GM21717 (cell line): ENCODE data around the gene PLEKHG2.

Source experiments
- ATAC-seq: cut with Tn5 transposase; IDR thresholded peaks from one replicate; pipeline ENCODE4 v1.9.1; 2021; ENCODE audit warnings: mild to moderate bottlenecking, moderate library complexity; ENCODE audit not compliant: unreplicated experiment

PLEKHG2 gene

DNA sequence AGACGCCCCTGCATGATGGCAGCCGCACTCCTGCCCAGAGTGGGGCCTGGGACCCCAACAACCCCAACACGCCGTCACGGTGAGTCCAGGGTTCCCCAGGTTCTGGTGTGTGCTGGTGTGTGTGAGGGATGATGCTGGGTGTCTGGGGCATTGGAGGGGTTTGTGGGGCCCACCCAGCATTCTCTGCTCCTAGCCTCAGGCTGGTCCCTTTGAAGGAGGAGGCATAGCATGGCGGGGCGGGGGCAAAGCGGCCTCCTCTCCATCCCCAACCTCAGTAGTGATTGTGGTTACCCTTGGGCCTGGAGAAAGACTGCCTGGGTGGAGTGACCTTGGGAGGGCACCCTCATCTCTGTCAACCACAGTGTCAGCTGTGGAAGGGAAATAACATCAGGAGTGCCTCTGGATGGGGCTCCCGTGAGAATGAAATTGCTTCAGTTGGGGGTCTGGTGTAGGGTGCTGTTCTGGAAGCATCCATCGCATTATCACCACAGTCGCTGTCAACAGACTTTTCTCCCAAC, 61.0 kb downstream of the PLEKHG2 start:
- no peak for ATAC-seq

- ATAC-seq: no peak
Observed at GRCh38 chr19:39474139-39474620, 61.7 kb downstream of the PLEKHG2 start.

- no peak for ATAC-seq
Observed at GRCh38 chr19:39475748-39476147, 63.3 kb downstream of the PLEKHG2 start.
